Tibial artery (tissue), 4 donors: ENCODE data around the gene ARPC5L.
A peak's percentile ranks its signal among the peaks of the same experiment; 100 is the strongest.

Experiments used
- DNase-seq, 2 donors: peaks; one replicate each; pipeline ENCODE4 v3.0.0-alpha.2; 2019
- H3K27ac ChIP-seq, 2 donors: fragments of 200-600 bp; sonication (generic) in 1 of 2; 1 replicate in 1 of 2; 2 replicates in 1 of 2; pipeline ENCODE4 v1.5.1; 2018 to 2019; ENCODE audit warnings: mild to moderate bottlenecking in 1 of 2
- H3K27me3 ChIP-seq, 2 donors: fragments of 200-600 bp; sonication (generic) in 1 of 2; one replicate each; pipeline versions ENCODE4 v1.5.1 to v1.6.0; 2016 to 2019
- H3K36me3 ChIP-seq, 3 donors: fragments of 200-600 bp; sonication (generic) in 2 of 3; one replicate each; pipeline ENCODE4 v1.5.1; 2016 to 2019; ENCODE audit warnings: mild to moderate bottlenecking in 2 of 3
- H3K4me1 ChIP-seq, 4 donors: fragments of 200-600 bp; sonication (generic) in 2 of 4; 1 replicate in 3 of 4; 2 replicates in 1 of 4; pipeline ENCODE4 v1.5.1; 2016 to 2019
- H3K4me3 ChIP-seq, 2 donors: fragments of 200-600 bp; sonication (generic) in 1 of 2; 1 replicate in 1 of 2; 2 replicates in 1 of 2; pipeline ENCODE4 v1.5.1; 2018 to 2019; ENCODE audit warnings: mild to moderate bottlenecking in 2 of 2
- H3K9me3 ChIP-seq, 3 donors: fragments of 200-600 bp; sonication (generic) in 1 of 3; one replicate each; pipeline ENCODE4 v1.5.1; 2016 to 2019
- intact Hi-C: fragments of 100-400 bp; cut with DNase I; formaldehyde crosslinking; loops from one replicate; pipeline ENCODE4 v1.15.0; 2023; ENCODE audit warnings: low total_unique reads
- TF ChIP-seq, protein P1 (sequence below), 2 experiments: fragments of 200-600 bp in 1 of 2; fragments of 450-650 bp in 1 of 2; IDR thresholded peaks; one replicate each; pipeline ENCODE4 v1.5.1; 2017 to 2019; ENCODE audit warnings: antibody characterized with exemption in 2 of 2, mild to moderate bottlenecking in 1 of 2, moderate library complexity in 1 of 2

ARPC5L gene

DNA sequence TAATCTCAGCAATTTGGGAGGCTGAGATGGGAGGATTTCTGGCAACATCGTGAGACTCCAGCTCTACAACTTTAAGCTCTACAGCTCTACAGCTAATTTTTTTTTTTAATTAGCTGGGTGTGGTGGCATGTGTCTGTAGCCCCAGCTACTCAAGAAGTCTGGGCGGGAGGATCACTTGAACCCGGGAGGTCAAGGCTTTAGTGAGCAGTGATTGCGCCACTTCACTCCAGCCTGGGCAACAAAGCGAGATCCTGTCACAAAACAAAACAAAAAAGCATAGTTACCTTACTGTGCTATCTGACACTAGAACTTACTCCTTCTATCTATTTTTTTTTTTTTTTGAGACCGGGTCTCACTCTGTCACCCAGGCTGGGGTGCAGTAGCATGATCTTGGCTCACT lies 15.0 kb upstream of the ARPC5L start:
- Histone ChIP-seq H3K27me3 (peaks cover 0 to 4% of the 10 kb centered on the region in 2 donors), H3K27ac (no peak overlapping the region), H3K4me3 (no peak overlapping the region), H3K36me3 (no peaks in the 10 kb centered on the region), H3K4me1 (peaks cover 0 to 5% (median 2%) of the 10 kb centered on the region in 4 donors), H3K9me3 (no peaks in the 10 kb centered on the region)
- DNase-seq: no peak
- intact Hi-C loops: no loop called here
- TF ChIP-seq, protein P1, sequence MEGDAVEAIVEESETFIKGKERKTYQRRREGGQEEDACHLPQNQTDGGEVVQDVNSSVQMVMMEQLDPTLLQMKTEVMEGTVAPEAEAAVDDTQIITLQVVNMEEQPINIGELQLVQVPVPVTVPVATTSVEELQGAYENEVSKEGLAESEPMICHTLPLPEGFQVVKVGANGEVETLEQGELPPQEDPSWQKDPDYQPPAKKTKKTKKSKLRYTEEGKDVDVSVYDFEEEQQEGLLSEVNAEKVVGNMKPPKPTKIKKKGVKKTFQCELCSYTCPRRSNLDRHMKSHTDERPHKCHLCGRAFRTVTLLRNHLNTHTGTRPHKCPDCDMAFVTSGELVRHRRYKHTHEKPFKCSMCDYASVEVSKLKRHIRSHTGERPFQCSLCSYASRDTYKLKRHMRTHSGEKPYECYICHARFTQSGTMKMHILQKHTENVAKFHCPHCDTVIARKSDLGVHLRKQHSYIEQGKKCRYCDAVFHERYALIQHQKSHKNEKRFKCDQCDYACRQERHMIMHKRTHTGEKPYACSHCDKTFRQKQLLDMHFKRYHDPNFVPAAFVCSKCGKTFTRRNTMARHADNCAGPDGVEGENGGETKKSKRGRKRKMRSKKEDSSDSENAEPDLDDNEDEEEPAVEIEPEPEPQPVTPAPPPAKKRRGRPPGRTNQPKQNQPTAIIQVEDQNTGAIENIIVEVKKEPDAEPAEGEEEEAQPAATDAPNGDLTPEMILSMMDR (IDR thresholded peaks at IDR 0.05): no peak

DNA sequence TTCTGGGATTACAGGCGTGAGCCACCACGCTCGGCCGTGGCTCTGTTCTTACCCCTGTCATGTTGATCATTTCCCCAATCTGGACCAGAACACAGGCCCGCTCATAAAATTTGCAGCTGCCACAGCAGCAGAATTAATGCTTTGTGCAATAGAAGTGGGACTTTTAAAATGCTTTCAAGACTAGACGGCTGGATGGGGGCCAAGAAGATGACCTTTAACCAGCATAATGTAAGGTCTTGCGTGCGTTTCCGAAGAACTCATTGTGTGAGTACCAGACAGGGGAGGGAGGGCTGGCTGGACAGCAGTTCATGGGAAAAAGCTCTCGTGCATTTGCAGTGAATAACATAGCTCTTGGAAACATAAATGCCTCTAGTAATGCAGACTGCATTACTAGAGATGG lies 12.1 kb upstream of the ARPC5L start:
- TF ChIP-seq, protein P1 (IDR thresholded peaks at IDR 0.05): no peak
- no peak overlapping the region for H3K27ac ChIP-seq
- H3K27me3 ChIP-seq: peaks cover 0 to 4% of the 10 kb centered on the region in 2 donors
- H3K9me3 ChIP-seq: no peaks in the 10 kb centered on the region
- intact Hi-C loops: no loop called here
- no peaks in the 10 kb centered on the region for H3K36me3 ChIP-seq
- H3K4me3 ChIP-seq: no peak overlapping the region
- DNase-seq: no peak
- peaks cover 0 to 20% (median 15%) of the 10 kb centered on the region in 4 donors for H3K4me1 ChIP-seq

DNA sequence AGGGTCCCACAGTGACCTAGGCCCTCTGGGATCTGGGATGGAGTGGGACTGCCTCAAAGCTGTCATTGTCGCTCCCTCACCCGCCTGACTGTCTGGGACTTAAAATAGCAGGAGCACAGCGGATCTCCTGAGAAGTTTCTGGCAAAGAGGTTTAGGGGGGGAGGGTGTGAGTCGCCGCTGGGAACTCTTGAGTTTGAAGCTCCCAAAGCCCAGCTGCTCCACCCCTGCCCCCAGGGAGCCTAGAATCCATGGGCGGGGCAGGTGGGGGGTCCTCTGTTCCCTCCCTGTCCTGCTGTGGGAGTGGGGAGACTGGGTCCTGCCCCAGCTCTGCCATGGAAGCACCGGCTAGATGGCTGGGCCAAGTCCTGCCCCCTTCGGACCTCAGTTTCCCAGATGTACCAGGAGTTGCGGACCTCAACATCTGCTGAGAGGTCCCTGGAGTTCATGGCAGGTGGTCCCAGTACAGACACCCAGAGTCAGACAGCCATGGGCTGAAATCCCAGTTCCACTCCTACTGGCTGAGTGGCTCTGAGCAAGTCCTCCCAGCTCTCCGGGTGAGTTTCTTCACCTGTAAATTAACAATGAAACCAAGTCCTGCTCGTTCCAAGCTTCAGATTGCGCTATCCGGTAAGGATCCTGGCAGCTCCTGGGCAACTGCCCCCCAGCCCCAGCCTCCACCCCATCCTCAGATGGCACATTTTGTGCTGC lies 9.7 kb upstream of the ARPC5L start:
- Histone ChIP-seq H3K36me3 (peaks cover 3 to 15% (median 3%) of the 10 kb centered on the region in 3 donors), H3K4me1 (peaks cover 0 to 20% (median 15%) of the 10 kb centered on the region in 4 donors), H3K4me3 (peak overlapping the region; percentile 41 to 51), H3K9me3 (no peaks in the 10 kb centered on the region), H3K27me3 (no peaks in the 10 kb centered on the region), H3K27ac (peak overlapping the region; percentile 38 to 66)
- no peak for DNase-seq
- intact Hi-C loops: loop anchor here (2.0 kb wide), 1 partner anchor 79 kb away; no protein-coding TSS in a partner anchor
- TF ChIP-seq, protein P1 (IDR thresholded peaks at IDR 0.05): no peak

DNA sequence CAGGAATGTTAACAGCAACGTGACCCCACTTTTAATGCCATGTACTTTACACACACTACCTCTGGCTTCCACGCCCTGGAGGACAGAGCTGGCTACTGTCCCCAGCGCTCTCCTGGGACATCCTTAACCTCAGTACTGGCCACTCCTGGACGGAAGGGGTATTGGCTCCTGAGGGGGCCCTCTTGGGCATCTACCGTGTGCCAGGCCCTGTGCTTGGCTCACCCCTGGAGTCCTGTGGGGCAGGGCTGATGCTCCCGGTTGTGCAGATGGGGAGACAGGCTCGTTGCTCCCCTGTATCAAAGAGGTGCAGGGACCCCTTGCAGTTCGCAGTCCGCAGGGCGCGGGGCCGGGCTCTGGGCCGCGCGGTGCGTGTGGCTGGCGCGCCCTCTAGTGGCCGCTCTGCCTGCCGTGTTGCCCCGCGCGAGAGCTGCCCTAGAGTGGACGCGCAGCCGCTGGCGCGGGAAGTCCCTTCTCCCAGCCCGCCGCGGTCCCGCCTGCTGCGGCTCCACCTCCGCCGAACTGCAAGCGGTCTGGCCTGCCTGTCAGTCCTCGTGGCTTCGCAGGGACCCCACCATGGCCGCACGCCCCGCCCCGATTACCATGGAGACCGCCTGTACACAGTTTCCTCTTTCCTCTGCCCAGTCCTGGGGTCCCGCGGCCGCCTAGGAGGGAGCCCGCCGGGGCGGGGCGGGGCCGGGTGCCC lies 8.9 kb upstream of the ARPC5L start, which contains the start of gene WDR38:
TSS of gene WDR38 (plus strand) at position 632 of the 703 bp plus-strand sequence. CDS start 72 bp downstream, outside the sequence.
- intact Hi-C loops: loop anchor here (2.0 kb wide), 1 partner anchor 80 kb away; no protein-coding TSS in a partner anchor
- H3K27me3 ChIP-seq: no peaks in the 10 kb centered on the region
- no peaks in the 10 kb centered on the region for H3K9me3 ChIP-seq
- H3K27ac ChIP-seq: peak within 1 kb of the TSS; percentile 38 to 66
- DNase-seq: peak; percentile 51 to 83
- H3K4me3 ChIP-seq: peak within 1 kb of the TSS; percentile 41 to 51
- TF ChIP-seq, protein P1 (IDR thresholded peaks at IDR 0.05): peak; percentile 94 to 98
- peaks cover 0 to 20% (median 15%) of the 10 kb centered on the region in 4 donors for H3K4me1 ChIP-seq
- H3K36me3 ChIP-seq: peaks cover 10 to 22% (median 10%) of the 10 kb centered on the region in 3 donors

DNA sequence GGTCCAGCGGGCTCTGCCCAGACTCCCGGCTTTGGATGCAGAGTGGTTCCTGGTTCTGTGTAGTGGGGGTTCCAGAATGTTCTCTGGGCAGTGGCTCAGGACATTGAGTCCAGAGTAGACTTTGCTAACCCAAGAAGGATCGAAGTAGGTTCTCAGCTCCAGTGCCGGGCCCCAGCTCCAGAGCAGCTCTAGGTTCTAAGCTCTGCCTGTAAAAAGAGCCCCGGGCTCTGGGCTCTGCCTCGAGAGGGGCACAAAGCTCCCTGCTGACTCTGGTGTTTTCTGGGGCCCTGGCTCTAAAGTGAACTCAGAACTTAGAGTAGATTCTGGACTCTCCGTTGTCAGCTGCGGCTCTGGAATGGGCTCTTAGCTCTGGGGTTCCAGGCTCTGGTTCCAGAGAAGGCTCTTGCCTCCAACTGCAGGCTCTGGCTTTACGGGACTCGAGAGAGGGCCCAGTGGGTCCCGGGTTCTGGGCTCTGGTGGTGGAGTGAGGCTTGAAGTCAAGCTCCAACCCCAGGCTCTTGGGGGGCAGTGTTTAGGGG lies 8.3 kb upstream of the ARPC5L start:
- Histone ChIP-seq H3K36me3 (peaks cover 17 to 29% (median 17%) of the 10 kb centered on the region in 3 donors), H3K4me3 (peak overlapping the region; percentile 41 to 51), H3K27ac (peak overlapping the region; percentile 38 to 66), H3K4me1 (peaks cover 0 to 20% (median 15%) of the 10 kb centered on the region in 4 donors), H3K9me3 (no peaks in the 10 kb centered on the region), H3K27me3 (no peaks in the 10 kb centered on the region)
- DNase-seq: no peak
- intact Hi-C loops: loop anchor here (2.0 kb wide), 1 partner anchor 81 kb away; no protein-coding TSS in a partner anchor
- TF ChIP-seq, protein P1 (IDR thresholded peaks at IDR 0.05): no peak
